SHP77 (cell line): ENCODE data around the gene PATL1.
"Not testable (repeated sequence)": the region's sequence is repeated elsewhere in the genome, so short reads cannot be mapped to it uniquely, and the experiment has no call there.

ENCODE experiments used
- DNase-seq, 2 experiments: peaks; one replicate each; lab custom pipeline; 2025; lab: John Stamatoyannopoulos, UW

Gene PATL1

GRCh38 chr11:59676205-59676604, 7.4 kb upstream of the PATL1 start:
- no peak for DNase-seq

- DNase-seq = no peak
Measured at GRCh38 chr11:59674291-59674690, 5.5 kb upstream of the PATL1 start.

- no peak for DNase-seq
Measured at GRCh38 chr11:59673291-59673690, 4.5 kb upstream of the PATL1 start.

- no peak for DNase-seq
Measured at GRCh38 chr11:59671471-59671870, 2.6 kb upstream of the PATL1 start.

GRCh38 chr11:59669611-59670009, 773 bp upstream of the PATL1 start:
- DNase-seq = no peak

GRCh38 chr11:59668188-59668949, 468 bp downstream of the PATL1 start:
- peak in 1 of 2 experiments; percentile 39 for DNase-seq

GRCh38 chr11:59667812-59668187, 1.0 kb downstream of the PATL1 start:
- DNase-seq = no peak

- no peak for DNase-seq
Measured at GRCh38 chr11:59666969-59667368, 1.9 kb downstream of the PATL1 start.

- no peak for DNase-seq
Measured at GRCh38 chr11:59660621-59661020, 8.2 kb downstream of the PATL1 start.

GRCh38 chr11:59659981-59660380, 8.9 kb downstream of the PATL1 start:
- DNase-seq = no peak

- DNase-seq = no peak
Measured at GRCh38 chr11:59658036-59658435, 10.8 kb downstream of the PATL1 start.

- no peak for DNase-seq
Measured at GRCh38 chr11:59654893-59655292, 13.9 kb downstream of the PATL1 start.

GRCh38 chr11:59647245-59647980, 21.4 kb downstream of the PATL1 start:
- DNase-seq = no peak

GRCh38 chr11:59644528-59644927, 24.3 kb downstream of the PATL1 start:
- DNase-seq = no peak

- no peak for DNase-seq
Measured at GRCh38 chr11:59643390-59643789, 25.4 kb downstream of the PATL1 start.

GRCh38 chr11:59641156-59641555, 27.7 kb downstream of the PATL1 start:
- DNase-seq = no peak

GRCh38 chr11:59630493-59630892, 38.3 kb downstream of the PATL1 start:
- no peak for DNase-seq

GRCh38 chr11:59629996-59630395, 38.8 kb downstream of the PATL1 start:
- no peak for DNase-seq

GRCh38 chr11:59626969-59627368, 41.9 kb downstream of the PATL1 start:
- not testable (repeated sequence) for DNase-seq

- DNase-seq = no peak
Measured at GRCh38 chr11:59625703-59626102, 43.1 kb downstream of the PATL1 start.

- no peak for DNase-seq
Measured at GRCh38 chr11:59617876-59618275, 51.0 kb downstream of the PATL1 start.

GRCh38 chr11:59616396-59616982, 52.3 kb downstream of the PATL1 start:
- DNase-seq = no peak
